IMR-90 (cell line): ENCODE measurements around the gene SGPL1. TPM values are rescaled to one million over a fixed set of nuclear protein-coding genes. Genes with fewer than 3 reads are reported as not detected.

Experiments
- ATAC-seq: fragments of 200-7000 bp; cut with Tn5 transposase; 2 replicates; pipeline ENCODE4 v1.9.1; 2020; ENCODE audit warnings: low read depth, mild to moderate bottlenecking, moderate library complexity
- BruUV-seq: library from RNA; stranded (reverse); fragments of 400-500 nt; replicated peaks from 2 replicates; lab custom pipeline; 2021; lab: Mats Ljungman, UMichigan
- CTCF ChIA-PET: fragments of 300-600 bp; formaldehyde crosslinking; extraction: SDS; loops from one replicate; lab custom pipeline; 2021; ENCODE audit warnings: antibody characterized with exemption; lab: Yijun Ruan, JAX
- POLR2A ChIA-PET: fragments of 300-600 bp; sonication (Branson Sonifier 250); formaldehyde crosslinking; loops from one replicate; lab custom pipeline; 2022; ENCODE audit warnings: antibody characterized with exemption; ENCODE audit not compliant: unreplicated experiment; lab: Charles Lee
- DNase-seq: peaks from one replicate; pipeline ENCODE4 v3.0.0; 2013
- H2AFZ ChIP-seq: replicated peaks from 2 replicates; pipeline ENCODE3; 2013; ENCODE audit warnings: low read length, mild to moderate bottlenecking; ENCODE audit not compliant: poor library complexity
- H2AK5ac ChIP-seq: 2 replicates; pipeline ENCODE4 v1.6.1; 2013; ENCODE audit warnings: low read depth, low read length, inconsistent platforms
- H2AK9ac ChIP-seq: replicated peaks from 2 replicates; pipeline ENCODE3; 2013; ENCODE audit warnings: mild to moderate bottlenecking, low read depth, low read length, moderate library complexity; ENCODE audit not compliant: poor library complexity
- H2BK120ac ChIP-seq: 2 replicates; pipeline ENCODE4 v1.6.1; 2013; ENCODE audit warnings: low read depth, low read length, inconsistent platforms
- H2BK15ac ChIP-seq: 3 replicates; pipeline ENCODE4 v1.6.1; 2013; ENCODE audit warnings: low read depth, low read length, inconsistent platforms
- H2BK20ac ChIP-seq: 2 replicates; pipeline ENCODE4 v1.6.1; 2013; ENCODE audit warnings: low read depth, mild to moderate bottlenecking, inconsistent platforms, low read length, moderate library complexity
- H2BK5ac ChIP-seq: 2 replicates; pipeline ENCODE4 v1.6.1; 2013; ENCODE audit warnings: mild to moderate bottlenecking, low read depth, low read length, inconsistent platforms; ENCODE audit not compliant: poor library complexity, severe bottlenecking
- H3K14ac ChIP-seq: replicated peaks from 2 replicates; pipeline ENCODE4 v1.6.1; 2013; ENCODE audit warnings: low read depth, low read length, inconsistent platforms
- H3K18ac ChIP-seq: 2 replicates; pipeline ENCODE4 v1.6.1; 2013; ENCODE audit warnings: low read depth, low read length, control low read depth
- H3K23ac ChIP-seq: 2 replicates; pipeline ENCODE4 v1.6.1; 2013; ENCODE audit warnings: low read depth, low read length, inconsistent platforms
- H3K27ac ChIP-seq: 2 replicates; pipeline ENCODE4 v1.5.1; 2013; ENCODE audit warnings: mild to moderate bottlenecking, control low read depth, low read length; ENCODE audit not compliant: insufficient read depth
- H3K27me3 ChIP-seq: 2 replicates; pipeline ENCODE4 v1.6.1; 2013; ENCODE audit warnings: low read length; ENCODE audit not compliant: control insufficient read depth, insufficient read depth
- H3K36me3 ChIP-seq: 2 replicates; pipeline ENCODE4 v1.6.1; 2013; ENCODE audit warnings: low read length, mixed read lengths; ENCODE audit not compliant: control insufficient read depth, insufficient read depth
- H3K4ac ChIP-seq: 2 replicates; pipeline ENCODE4 v1.6.1; 2013; ENCODE audit warnings: low read depth, low read length, inconsistent platforms
- H3K4me1 ChIP-seq: 2 replicates; pipeline ENCODE4 v1.6.1; 2013; ENCODE audit warnings: low read length, mixed read lengths; ENCODE audit not compliant: control insufficient read depth, insufficient read depth
- H3K4me2 ChIP-seq: 2 replicates; pipeline ENCODE4 v1.6.1; 2013; ENCODE audit warnings: low read depth, mild to moderate bottlenecking, control low read depth, low read length, moderate library complexity
- H3K4me3 ChIP-seq: 2 replicates; pipeline ENCODE4 v1.5.1; 2013; ENCODE audit warnings: low read depth, mild to moderate bottlenecking, control low read depth, low read length, moderate library complexity; ENCODE audit not compliant: insufficient read depth
- H3K56ac ChIP-seq: 2 replicates; pipeline ENCODE4 v1.6.1; 2013; ENCODE audit warnings: low read length, inconsistent platforms; ENCODE audit not compliant: insufficient read depth; ENCODE audit errors: extremely low read depth
- H3K79me1 ChIP-seq, 2 experiments: 2 replicates each; pipeline ENCODE4 v1.6.1; 2013; ENCODE audit warnings: low read length in 2 of 2, inconsistent platforms in 1 of 2, low read depth in 1 of 2
- H3K9ac ChIP-seq: 2 replicates; pipeline ENCODE4 v1.6.1; 2013; ENCODE audit warnings: low read depth, low read length, control low read depth
- H3K9me1 ChIP-seq: 2 replicates; pipeline ENCODE4 v1.6.1; 2013; ENCODE audit warnings: low read length, inconsistent platforms; ENCODE audit not compliant: insufficient read depth
- H3K9me3 ChIP-seq: 2 replicates; pipeline ENCODE4 v1.6.1; 2013; ENCODE audit warnings: low read length; ENCODE audit not compliant: control insufficient read depth, insufficient read depth
- H4K20me1 ChIP-seq: 2 replicates; pipeline ENCODE4 v1.6.1; 2013; ENCODE audit warnings: low read length, inconsistent platforms; ENCODE audit not compliant: insufficient read depth
- H4K5ac ChIP-seq: 2 replicates; pipeline ENCODE4 v1.6.1; 2013; ENCODE audit warnings: mild to moderate bottlenecking, low read depth, low read length, control low read depth
- H4K8ac ChIP-seq, 2 experiments: 2 replicates each; pipeline ENCODE4 v1.6.1; 2013; ENCODE audit warnings: low read depth in 2 of 2, low read length in 2 of 2, control low read depth in 1 of 2, inconsistent platforms in 1 of 2
- H4K91ac ChIP-seq: 2 replicates; pipeline ENCODE4 v1.6.1; 2013; ENCODE audit warnings: low read depth, low read length, inconsistent platforms; ENCODE audit not compliant: insufficient read depth
- ELK1 ChIP-seq: fragments of 150-350 bp; IDR thresholded peaks from 2 replicates; pipeline ENCODE4 v1.6.1; 2016; ENCODE audit warnings: low read depth, mild to moderate bottlenecking, low read length, moderate library complexity, borderline replicate concordance
- MAFK ChIP-seq: IDR thresholded peaks from 2 replicates; pipeline ENCODE4 v1.6.1; 2012; ENCODE audit warnings: low read depth, low read length, improper control_type of control experiment
- NFE2L2 ChIP-seq: fragments of 150-350 bp; IDR thresholded peaks from 2 replicates; pipeline ENCODE4 v1.6.1; 2016; ENCODE audit warnings: low read depth, mild to moderate bottlenecking, low read length
- POLR2A ChIP-seq: IDR thresholded peaks from 2 replicates; pipeline ENCODE4 v1.6.1; 2012; ENCODE audit warnings: mild to moderate bottlenecking, low read depth, low read length
- SMC3 ChIP-seq: fragments of 150-350 bp; IDR thresholded peaks from 2 replicates; pipeline ENCODE4 v1.6.1; 2016; ENCODE audit warnings: low read depth, mild to moderate bottlenecking, antibody characterized with exemption, low read length, moderate library complexity
- USF2 ChIP-seq: fragments of 150-350 bp; IDR thresholded peaks from 2 replicates; pipeline ENCODE4 v1.6.1; 2017; ENCODE audit warnings: mild to moderate bottlenecking, antibody characterized with exemption, low read length, low read depth
- WGBS, 2 experiments: methylation state at CpG; one replicate each; pipeline versions ENCODE4 v1.1.5 to v1.1.7; 2013; ENCODE audit warnings: missing lambda C conversion rate in 2 of 2; ENCODE audit not compliant: insufficient read length in 1 of 2; ENCODE audit errors: extremely low coverage in 2 of 2; 5-methylcytosine and 5-hydroxymethylcytosine counted together
- dilution Hi-C: fragments of 300-500 bp; cut with HindIII; formaldehyde crosslinking; loops from one replicate; pipeline ENCODE4 v1.14.3; 2018; ENCODE audit warnings: low sequenced_read_pairs; ENCODE audit not compliant: unreplicated experiment
- in situ Hi-C: fragments of 300-500 bp; cut with MboI; formaldehyde crosslinking; loops from 3 replicates; pipeline ENCODE4 v1.14.3; 2019; ENCODE audit warnings: low sequenced_read_pairs, inconsistent platforms, mixed read lengths
- intact Hi-C: fragments of 100-400 bp; cut with micrococcal nuclease; formaldehyde crosslinking; loops from 2 replicates; pipeline ENCODE4 v1.10.0; 2022
- polyA plus RNA-seq, 3 experiments: library from polyadenylated mRNA; depleted of rRNA; stranded (reverse); fragments of >200 nt; gene quantifications; 2 replicates each; pipeline ENCODE4 v1.2.3, GENCODE V29; 2012; ENCODE audit warnings: low replicate concordance in 1 of 3
- total RNA-seq: library from RNA; depleted of rRNA; stranded (reverse); fragments of >200 nt; gene quantifications from 2 replicates; pipeline ENCODE4 v1.2.3, GENCODE V29; 2012

Gene SGPL1
- total and polyA plus RNA-seq, 2 of the 4 experiments (the other 2 are of a cell fraction): 12.2 to 26.7 TPM

GRCh38 chr10:70896551-70896950 is 80.8 kb downstream of the SGPL1 start:
- Histone ChIP-seq H2BK5ac (no peak overlapping the region), H3K4me3 (no peak overlapping the region), H3K36me3 (no peaks in the 10 kb centered on the region), H3K14ac (no peak overlapping the region), H3K9me3 (peaks cover 6% of the 10 kb centered on the region), H3K4ac (no peak overlapping the region), H3K4me2 (no peak overlapping the region), H4K8ac (no peak overlapping the region), H2AFZ (no peak overlapping the region), H4K5ac (no peak overlapping the region), H3K27me3 (peaks cover 32% of the 10 kb centered on the region), H2AK5ac (no peak overlapping the region), H3K9me1 (no peaks in the 10 kb centered on the region), H3K9ac (no peak overlapping the region), H3K56ac (no peak overlapping the region), H4K20me1 (no peaks in the 10 kb centered on the region), H3K79me1 (no peaks in the 10 kb centered on the region), H2BK20ac (no peak overlapping the region), H2BK15ac (no peak overlapping the region), H3K23ac (no peak overlapping the region), H4K91ac (no peak overlapping the region), H3K4me1 (no peaks in the 10 kb centered on the region), H2BK120ac (no peak overlapping the region), H2AK9ac (no peak overlapping the region), H3K27ac (no peak overlapping the region), H3K18ac (no peak overlapping the region)
- DNase-seq: no peak
- intact Hi-C loops (no loop called here), dilution Hi-C loops (no loop called here), in situ Hi-C loops (no loop called here)
- POLR2A ChIA-PET: no interaction called here
- CTCF ChIA-PET: no interaction called here
- no CpG with 5 or more reads among the region's 1 CpG for whole genome bisulfite sequencing, 2 experiments
- TF ChIP-seq SMC3 (no peak), USF2 (no peak), POLR2A (no peak), ELK1 (no peak), MAFK (no peak), NFE2L2 (no peak)
- BruUV-seq: no TSS peak
- ATAC-seq: no peak
